Mucosa of rectum (tissue), 2 donors: ENCODE results near the gene RFPL1.
"Not testable (repeated sequence)": the region's sequence is repeated elsewhere in the genome, so short reads cannot be mapped to it uniquely, and the experiment has no call there.

Experiments used
- H3K27ac ChIP-seq, 2 donors: one replicate each; pipeline ENCODE4 v1.7.0; 2013; ENCODE audit warnings: inconsistent platforms in 2 of 2, low read depth in 2 of 2, low read length in 2 of 2
- H3K27me3 ChIP-seq, 2 donors: one replicate each; pipeline ENCODE4 v1.7.0; 2013; ENCODE audit warnings: low read length in 2 of 2; ENCODE audit not compliant: control insufficient read depth in 2 of 2, insufficient read depth in 2 of 2
- H3K36me3 ChIP-seq, 2 donors: one replicate each; pipeline ENCODE4 v1.7.0; 2013; ENCODE audit warnings: low read length in 2 of 2; ENCODE audit not compliant: control insufficient read depth in 2 of 2, insufficient read depth in 2 of 2
- H3K4me1 ChIP-seq, 2 donors: one replicate each; pipeline ENCODE4 v1.7.0; 2013; ENCODE audit warnings: low read length in 2 of 2, mild to moderate bottlenecking in 1 of 2; ENCODE audit not compliant: control insufficient read depth in 2 of 2, insufficient read depth in 2 of 2
- H3K4me3 ChIP-seq, 2 donors: one replicate each; pipeline ENCODE4 v1.7.0; 2013; ENCODE audit warnings: low read length in 2 of 2
- H3K9ac ChIP-seq, 2 donors: one replicate each; pipeline ENCODE4 v1.7.0; 2013; ENCODE audit warnings: low read length in 2 of 2, low read depth in 1 of 2, mild to moderate bottlenecking in 1 of 2
- H3K9me3 ChIP-seq, 2 donors: one replicate each; pipeline ENCODE4 v1.7.0; 2013; ENCODE audit warnings: low read length in 2 of 2; ENCODE audit not compliant: control insufficient read depth in 2 of 2
- donor health status: healthy.
- donor health status: Normal muscosa, but diverticular disease.

The RFPL1 gene

DNA sequence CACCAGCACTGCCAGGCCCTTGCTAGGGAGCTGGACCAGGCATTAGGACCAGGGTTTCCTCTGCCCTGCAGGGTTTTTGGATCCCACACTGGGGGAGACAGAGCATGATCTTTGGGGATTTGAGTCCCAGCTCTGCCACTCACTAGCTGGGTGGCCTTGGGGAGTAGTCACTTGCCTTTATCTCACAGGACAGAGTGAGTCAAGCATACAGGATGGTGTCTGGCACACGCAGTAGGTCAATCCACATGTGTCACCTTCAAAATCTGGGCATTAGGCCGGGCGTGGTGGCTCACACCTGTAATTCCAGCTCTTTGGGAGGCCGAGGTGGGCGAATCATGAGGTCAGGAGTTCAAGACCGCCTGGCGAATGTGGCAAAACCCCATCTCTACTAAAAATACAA, 44.3 kb downstream of the RFPL1 start:
- Histone ChIP-seq H3K4me3 (no peak overlapping the region), H3K9me3 (no peaks in the 10 kb centered on the region), H3K27ac (no peak overlapping the region), H3K27me3 (peaks cover 30 to 35% of the 10 kb centered on the region in 2 donors), H3K9ac (no peak overlapping the region), H3K4me1 (peaks cover 0 to 4% of the 10 kb centered on the region in 2 donors), H3K36me3 (no peaks in the 10 kb centered on the region)

DNA sequence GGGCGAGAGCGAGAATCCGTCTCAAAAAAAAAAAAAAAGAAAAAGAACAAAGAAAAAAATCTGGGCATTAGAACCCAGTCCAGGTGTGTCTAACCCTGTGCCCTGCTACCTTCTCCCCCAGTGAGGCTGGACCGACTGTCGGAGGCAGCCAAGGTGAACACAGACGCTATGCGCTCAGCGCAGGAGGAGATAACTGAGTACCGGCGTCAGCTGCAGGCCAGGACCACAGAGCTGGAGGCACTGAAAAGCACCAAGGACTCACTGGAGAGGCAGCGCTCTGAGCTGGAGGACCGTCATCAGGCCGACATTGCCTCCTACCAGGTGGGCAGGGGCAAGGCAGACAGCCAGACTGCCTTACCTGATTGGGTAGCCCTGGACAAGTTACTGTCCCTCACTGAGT, 44.9 kb downstream of the RFPL1 start:
- H3K4me1 ChIP-seq, result peaks cover 0 to 4% of the 10 kb centered on the region in 2 donors
- H3K27me3 ChIP-seq, result peaks cover 28 to 30% of the 10 kb centered on the region in 2 donors
- H3K9ac ChIP-seq, result no peak overlapping the region
- no peak overlapping the region for H3K4me3 ChIP-seq
- H3K36me3 ChIP-seq, result no peaks in the 10 kb centered on the region
- H3K9me3 ChIP-seq, result no peaks in the 10 kb centered on the region
- no peak overlapping the region for H3K27ac ChIP-seq

DNA sequence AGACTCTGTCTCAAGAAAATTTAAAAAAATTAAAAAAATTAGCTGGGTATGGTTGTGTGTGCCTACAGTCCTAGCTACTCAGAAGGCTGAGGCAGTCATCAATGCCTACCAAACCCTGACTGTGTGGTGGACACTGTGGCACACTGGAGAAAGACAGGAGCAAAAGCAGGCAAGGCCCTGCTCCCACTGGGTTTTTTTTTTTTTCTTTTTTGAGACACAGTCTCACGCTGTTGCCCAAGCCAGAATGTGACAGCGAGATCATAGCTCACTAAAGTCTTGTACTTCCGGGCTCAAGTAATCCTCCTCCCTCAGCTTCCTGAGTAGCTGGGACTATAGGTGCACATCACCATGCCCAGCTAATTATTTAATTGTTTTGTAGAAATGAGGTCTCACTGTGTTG, 46.3 kb downstream of the RFPL1 start:
- Histone ChIP-seq H3K27me3 (peaks cover 17 to 18% of the 10 kb centered on the region in 2 donors), H3K36me3 (no peaks in the 10 kb centered on the region), H3K4me1 (peaks cover 0 to 4% of the 10 kb centered on the region in 2 donors), H3K9ac (no peak overlapping the region), H3K4me3 (no peak overlapping the region), H3K9me3 (no peaks in the 10 kb centered on the region), H3K27ac (no peak overlapping the region)

DNA sequence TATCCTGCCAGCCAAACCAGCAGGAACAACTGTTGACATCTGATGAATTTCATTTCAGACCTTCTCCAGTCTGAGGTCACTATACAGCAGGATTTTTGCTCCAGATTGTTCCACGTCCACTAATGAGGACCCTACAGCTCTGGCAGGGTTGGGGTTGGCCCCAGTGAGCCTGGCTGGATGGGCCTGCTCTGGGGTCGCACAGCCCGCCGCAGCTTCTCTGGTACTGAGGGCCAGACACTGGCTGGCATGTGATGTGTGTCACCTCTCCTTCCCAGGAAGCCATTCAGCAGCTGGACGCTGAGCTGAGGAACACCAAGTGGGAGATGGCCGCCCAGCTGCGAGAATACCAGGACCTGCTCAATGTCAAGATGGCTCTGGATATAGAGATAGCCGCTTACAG, 47.1 kb downstream of the RFPL1 start:
- Histone ChIP-seq H3K27ac (no peak overlapping the region), H3K9me3 (no peaks in the 10 kb centered on the region), H3K4me3 (no peak overlapping the region), H3K36me3 (no peaks in the 10 kb centered on the region), H3K27me3 (peaks cover 10 to 16% of the 10 kb centered on the region in 2 donors), H3K4me1 (peaks cover 0 to under 1% of the 10 kb centered on the region in 2 donors), H3K9ac (no peak overlapping the region)

DNA sequence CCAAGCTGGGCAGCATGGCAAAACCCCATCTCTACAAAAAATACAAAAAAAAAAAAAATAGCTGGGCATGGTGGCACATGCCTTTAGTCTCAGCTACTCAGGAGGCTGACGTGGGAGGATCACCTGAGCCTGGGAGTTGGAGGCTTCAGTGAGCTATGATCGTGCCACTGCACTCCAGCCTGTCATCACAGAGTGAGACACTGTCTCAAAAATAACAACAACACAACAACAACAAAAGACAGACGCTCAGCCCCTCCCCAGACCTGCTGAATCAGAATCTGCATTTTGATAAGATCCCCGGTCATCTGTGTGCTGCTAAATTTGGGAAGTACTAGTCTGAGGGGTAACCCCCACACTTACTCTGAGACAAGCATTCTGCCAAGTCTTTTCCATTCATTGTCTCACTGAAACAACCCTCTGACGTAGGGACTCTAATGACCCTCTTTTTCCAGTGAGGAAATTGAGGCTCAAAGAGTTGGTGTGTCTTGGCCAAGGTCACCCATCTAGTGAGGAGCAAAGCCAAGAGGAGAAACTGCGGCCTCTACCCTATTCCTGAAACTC, 49.1 kb downstream of the RFPL1 start:
- no peak overlapping the region for H3K27ac ChIP-seq
- no peak overlapping the region for H3K9ac ChIP-seq
- no peaks in the 10 kb centered on the region for H3K9me3 ChIP-seq
- no peak overlapping the region for H3K4me3 ChIP-seq
- peaks cover 2 to 4% of the 10 kb centered on the region in 2 donors for H3K4me1 ChIP-seq
- H3K36me3 ChIP-seq, result no peaks in the 10 kb centered on the region
- H3K27me3 ChIP-seq, result peaks cover 0 to 1% of the 10 kb centered on the region in 2 donors

DNA sequence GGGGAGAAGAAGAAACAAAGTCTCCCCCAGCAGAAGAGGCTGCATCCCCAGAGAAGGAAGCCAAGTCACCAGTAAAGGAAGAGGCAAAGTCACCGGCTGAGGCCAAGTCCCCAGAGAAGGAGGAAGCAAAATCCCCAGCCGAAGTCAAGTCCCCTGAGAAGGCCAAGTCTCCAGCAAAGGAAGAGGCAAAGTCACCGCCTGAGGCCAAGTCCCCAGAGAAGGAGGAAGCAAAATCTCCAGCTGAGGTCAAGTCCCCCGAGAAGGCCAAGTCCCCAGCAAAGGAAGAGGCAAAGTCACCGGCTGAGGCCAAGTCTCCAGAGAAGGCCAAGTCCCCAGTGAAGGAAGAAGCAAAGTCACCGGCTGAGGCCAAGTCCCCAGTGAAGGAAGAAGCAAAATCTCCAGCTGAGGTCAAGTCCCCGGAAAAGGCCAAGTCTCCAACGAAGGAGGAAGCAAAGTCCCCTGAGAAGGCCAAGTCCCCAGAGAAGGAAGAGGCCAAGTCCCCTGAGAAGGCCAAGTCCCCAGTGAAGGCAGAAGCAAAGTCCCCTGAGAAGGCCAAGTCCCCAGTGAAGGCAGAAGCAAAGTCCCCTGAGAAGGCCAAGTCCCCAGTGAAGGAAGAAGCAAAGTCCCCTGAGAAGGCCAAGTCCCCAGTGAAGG, 50.9 kb downstream of the RFPL1 start:
- not testable (repeated sequence) for H3K27me3 ChIP-seq, H3K9me3 ChIP-seq, H3K36me3 ChIP-seq, H3K9ac ChIP-seq, H3K4me3 ChIP-seq, H3K27ac ChIP-seq, H3K4me1 ChIP-seq

DNA sequence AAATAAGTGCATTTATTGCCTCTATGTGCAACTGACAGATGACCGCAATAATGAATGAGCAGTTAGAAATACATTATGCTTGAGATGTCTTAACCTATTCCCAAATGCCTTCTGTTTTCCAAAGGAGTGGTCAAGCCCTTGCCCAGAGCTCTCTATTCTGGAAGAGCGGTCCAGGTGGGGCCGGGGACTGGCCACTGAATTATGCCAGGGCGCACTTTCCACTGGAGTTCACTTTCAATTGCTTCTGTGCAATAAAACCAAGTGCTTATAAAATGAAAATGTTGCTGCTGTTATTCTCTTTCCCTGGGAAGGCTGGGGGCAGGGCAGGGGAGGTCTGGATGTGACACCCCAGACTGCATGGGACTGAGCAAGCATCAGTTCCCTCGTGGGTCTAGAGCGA, 52.6 kb downstream of the RFPL1 start:
- Histone ChIP-seq H3K27ac (no peak overlapping the region), H3K9ac (no peak overlapping the region), H3K4me1 (peaks cover 2 to 4% of the 10 kb centered on the region in 2 donors), H3K4me3 (no peak overlapping the region), H3K36me3 (peaks cover 0 to 2% of the 10 kb centered on the region in 2 donors), H3K27me3 (no peaks in the 10 kb centered on the region), H3K9me3 (no peaks in the 10 kb centered on the region)
